A549 (cell line): Measurements from ENCODE around the gene NUDC.

Experiments
- CHD4 ChIP-seq: fragments of 200-600 bp; sonication (generic); IDR thresholded peaks from 2 replicates; pipeline ENCODE4 v1.6.1; 2016; ENCODE audit warnings: antibody characterized with exemption, mild to moderate bottlenecking, borderline replicate concordance
- TF ChIP-seq, protein P1 (sequence below): fragments of >200 bp; sonication (Bioruptor Twin); formaldehyde crosslinking; IDR thresholded peaks from 3 replicates; pipeline ENCODE4 v1.5.1; 2016
- TF ChIP-seq, protein P2 (sequence below): fragments of 200-600 bp; sonication (generic); IDR thresholded peaks from 2 replicates; pipeline ENCODE4 v1.6.1; 2016; ENCODE audit warnings: antibody characterized with exemption, mild to moderate bottlenecking, moderate library complexity

DNA sequence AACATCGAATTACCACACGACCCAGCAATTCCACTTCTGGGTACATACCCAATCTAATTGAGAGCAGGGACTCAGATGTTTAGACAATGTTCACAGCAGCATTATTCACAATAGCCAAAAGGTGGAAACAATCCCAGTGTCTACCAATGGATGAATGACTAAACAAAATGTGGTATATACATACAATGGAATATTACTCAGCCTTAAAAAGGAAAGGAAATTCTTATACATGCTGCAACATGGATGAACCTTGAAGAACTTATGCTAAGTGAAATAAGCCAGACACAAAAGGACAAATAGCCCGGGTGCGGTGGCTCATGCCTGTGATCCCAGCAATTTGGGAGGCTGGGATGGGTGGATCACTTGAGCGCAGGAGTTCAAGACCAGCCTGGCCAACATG, 31.8 kb downstream of the NUDC start:
- TF ChIP-seq, protein P1, sequence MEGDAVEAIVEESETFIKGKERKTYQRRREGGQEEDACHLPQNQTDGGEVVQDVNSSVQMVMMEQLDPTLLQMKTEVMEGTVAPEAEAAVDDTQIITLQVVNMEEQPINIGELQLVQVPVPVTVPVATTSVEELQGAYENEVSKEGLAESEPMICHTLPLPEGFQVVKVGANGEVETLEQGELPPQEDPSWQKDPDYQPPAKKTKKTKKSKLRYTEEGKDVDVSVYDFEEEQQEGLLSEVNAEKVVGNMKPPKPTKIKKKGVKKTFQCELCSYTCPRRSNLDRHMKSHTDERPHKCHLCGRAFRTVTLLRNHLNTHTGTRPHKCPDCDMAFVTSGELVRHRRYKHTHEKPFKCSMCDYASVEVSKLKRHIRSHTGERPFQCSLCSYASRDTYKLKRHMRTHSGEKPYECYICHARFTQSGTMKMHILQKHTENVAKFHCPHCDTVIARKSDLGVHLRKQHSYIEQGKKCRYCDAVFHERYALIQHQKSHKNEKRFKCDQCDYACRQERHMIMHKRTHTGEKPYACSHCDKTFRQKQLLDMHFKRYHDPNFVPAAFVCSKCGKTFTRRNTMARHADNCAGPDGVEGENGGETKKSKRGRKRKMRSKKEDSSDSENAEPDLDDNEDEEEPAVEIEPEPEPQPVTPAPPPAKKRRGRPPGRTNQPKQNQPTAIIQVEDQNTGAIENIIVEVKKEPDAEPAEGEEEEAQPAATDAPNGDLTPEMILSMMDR, result no peak
- TF ChIP-seq, protein P2, sequence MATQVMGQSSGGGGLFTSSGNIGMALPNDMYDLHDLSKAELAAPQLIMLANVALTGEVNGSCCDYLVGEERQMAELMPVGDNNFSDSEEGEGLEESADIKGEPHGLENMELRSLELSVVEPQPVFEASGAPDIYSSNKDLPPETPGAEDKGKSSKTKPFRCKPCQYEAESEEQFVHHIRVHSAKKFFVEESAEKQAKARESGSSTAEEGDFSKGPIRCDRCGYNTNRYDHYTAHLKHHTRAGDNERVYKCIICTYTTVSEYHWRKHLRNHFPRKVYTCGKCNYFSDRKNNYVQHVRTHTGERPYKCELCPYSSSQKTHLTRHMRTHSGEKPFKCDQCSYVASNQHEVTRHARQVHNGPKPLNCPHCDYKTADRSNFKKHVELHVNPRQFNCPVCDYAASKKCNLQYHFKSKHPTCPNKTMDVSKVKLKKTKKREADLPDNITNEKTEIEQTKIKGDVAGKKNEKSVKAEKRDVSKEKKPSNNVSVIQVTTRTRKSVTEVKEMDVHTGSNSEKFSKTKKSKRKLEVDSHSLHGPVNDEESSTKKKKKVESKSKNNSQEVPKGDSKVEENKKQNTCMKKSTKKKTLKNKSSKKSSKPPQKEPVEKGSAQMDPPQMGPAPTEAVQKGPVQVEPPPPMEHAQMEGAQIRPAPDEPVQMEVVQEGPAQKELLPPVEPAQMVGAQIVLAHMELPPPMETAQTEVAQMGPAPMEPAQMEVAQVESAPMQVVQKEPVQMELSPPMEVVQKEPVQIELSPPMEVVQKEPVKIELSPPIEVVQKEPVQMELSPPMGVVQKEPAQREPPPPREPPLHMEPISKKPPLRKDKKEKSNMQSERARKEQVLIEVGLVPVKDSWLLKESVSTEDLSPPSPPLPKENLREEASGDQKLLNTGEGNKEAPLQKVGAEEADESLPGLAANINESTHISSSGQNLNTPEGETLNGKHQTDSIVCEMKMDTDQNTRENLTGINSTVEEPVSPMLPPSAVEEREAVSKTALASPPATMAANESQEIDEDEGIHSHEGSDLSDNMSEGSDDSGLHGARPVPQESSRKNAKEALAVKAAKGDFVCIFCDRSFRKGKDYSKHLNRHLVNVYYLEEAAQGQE, result no peak
- TF ChIP-seq CHD4, result no peak
